Tibial artery (tissue), 4 donors: ENCODE measurements around the gene CELF5.
"Not testable (repeated sequence)": the region's sequence is repeated elsewhere in the genome, so short reads cannot be mapped to it uniquely, and the experiment has no call there.

Experiments
- DNase-seq, 2 donors: peaks; one replicate each; pipeline ENCODE4 v3.0.0-alpha.2; 2019
- H3K27ac ChIP-seq, 2 donors: fragments of 200-600 bp; sonication (generic) in 1 of 2; 1 replicate in 1 of 2; 2 replicates in 1 of 2; pipeline ENCODE4 v1.5.1; 2018 to 2019; ENCODE audit warnings: mild to moderate bottlenecking in 1 of 2
- H3K27me3 ChIP-seq, 2 donors: fragments of 200-600 bp; sonication (generic) in 1 of 2; one replicate each; pipeline versions ENCODE4 v1.5.1 to v1.6.0; 2016 to 2019
- H3K36me3 ChIP-seq, 3 donors: fragments of 200-600 bp; sonication (generic) in 2 of 3; one replicate each; pipeline ENCODE4 v1.5.1; 2016 to 2019; ENCODE audit warnings: mild to moderate bottlenecking in 2 of 3
- H3K4me1 ChIP-seq, 4 donors: fragments of 200-600 bp; sonication (generic) in 2 of 4; 1 replicate in 3 of 4; 2 replicates in 1 of 4; pipeline ENCODE4 v1.5.1; 2016 to 2019
- H3K4me3 ChIP-seq, 2 donors: fragments of 200-600 bp; sonication (generic) in 1 of 2; 1 replicate in 1 of 2; 2 replicates in 1 of 2; pipeline ENCODE4 v1.5.1; 2018 to 2019; ENCODE audit warnings: mild to moderate bottlenecking in 2 of 2
- H3K9me3 ChIP-seq, 3 donors: fragments of 200-600 bp; sonication (generic) in 1 of 3; one replicate each; pipeline ENCODE4 v1.5.1; 2016 to 2019
- CTCF ChIP-seq, 2 experiments: fragments of 200-600 bp in 1 of 2; fragments of 450-650 bp in 1 of 2; IDR thresholded peaks; one replicate each; pipeline ENCODE4 v1.5.1; 2017 to 2019; ENCODE audit warnings: antibody characterized with exemption in 2 of 2, mild to moderate bottlenecking in 1 of 2, moderate library complexity in 1 of 2
- intact Hi-C: fragments of 100-400 bp; cut with DNase I; formaldehyde crosslinking; loops from one replicate; pipeline ENCODE4 v1.15.0; 2023; ENCODE audit warnings: low total_unique reads

CELF5 gene

DNA sequence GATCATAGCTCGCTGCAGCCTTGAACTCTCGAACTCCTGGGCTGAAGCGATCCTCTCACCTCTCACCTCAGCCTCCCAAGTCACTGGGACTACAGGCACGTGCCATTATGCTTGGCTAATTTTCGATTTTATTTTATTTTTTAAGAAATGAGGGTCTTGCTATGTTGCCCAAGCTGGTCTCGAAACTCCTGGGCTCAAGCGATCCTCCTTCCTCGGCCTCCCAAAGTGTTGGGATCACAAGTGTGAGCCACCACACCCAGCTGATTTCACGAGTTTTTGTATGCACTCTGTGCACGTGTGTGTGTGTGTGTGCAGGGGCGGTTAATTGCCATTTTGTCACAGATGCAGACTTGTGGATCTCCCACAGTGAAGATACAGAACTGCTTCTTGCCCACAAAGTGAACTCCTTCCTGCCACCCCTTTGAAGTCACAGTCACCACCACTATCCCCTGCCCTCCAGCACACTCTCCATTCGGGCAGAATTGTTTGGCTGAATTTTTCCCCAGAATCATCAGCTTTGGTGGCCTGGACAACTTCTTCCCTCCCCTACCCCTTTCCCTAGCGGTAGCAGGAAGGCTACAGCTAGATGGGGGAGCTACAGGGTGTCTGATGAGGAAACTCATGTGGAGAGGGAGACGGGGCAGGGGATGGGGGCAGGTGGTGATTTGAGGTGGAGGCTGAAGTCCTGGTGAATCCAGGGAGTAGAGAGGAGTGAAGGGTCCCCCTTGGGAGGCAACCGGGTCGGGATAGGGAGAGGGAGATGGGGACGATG, 59.6 kb downstream of the CELF5 start:
- Histone ChIP-seq H3K4me1 (peaks cover 0 to 17% (median 11%) of the 10 kb centered on the region in 4 donors), H3K27ac (no peak overlapping the region), H3K4me3 (no peak overlapping the region), H3K36me3 (no peaks in the 10 kb centered on the region), H3K9me3 (no peaks in the 10 kb centered on the region), H3K27me3 (peaks cover 0 to 86% of the 10 kb centered on the region in 2 donors)
- no peak for TF ChIP-seq CTCF (IDR thresholded peaks at IDR 0.05)
- intact Hi-C loops: no loop called here
- DNase-seq: no peak

DNA sequence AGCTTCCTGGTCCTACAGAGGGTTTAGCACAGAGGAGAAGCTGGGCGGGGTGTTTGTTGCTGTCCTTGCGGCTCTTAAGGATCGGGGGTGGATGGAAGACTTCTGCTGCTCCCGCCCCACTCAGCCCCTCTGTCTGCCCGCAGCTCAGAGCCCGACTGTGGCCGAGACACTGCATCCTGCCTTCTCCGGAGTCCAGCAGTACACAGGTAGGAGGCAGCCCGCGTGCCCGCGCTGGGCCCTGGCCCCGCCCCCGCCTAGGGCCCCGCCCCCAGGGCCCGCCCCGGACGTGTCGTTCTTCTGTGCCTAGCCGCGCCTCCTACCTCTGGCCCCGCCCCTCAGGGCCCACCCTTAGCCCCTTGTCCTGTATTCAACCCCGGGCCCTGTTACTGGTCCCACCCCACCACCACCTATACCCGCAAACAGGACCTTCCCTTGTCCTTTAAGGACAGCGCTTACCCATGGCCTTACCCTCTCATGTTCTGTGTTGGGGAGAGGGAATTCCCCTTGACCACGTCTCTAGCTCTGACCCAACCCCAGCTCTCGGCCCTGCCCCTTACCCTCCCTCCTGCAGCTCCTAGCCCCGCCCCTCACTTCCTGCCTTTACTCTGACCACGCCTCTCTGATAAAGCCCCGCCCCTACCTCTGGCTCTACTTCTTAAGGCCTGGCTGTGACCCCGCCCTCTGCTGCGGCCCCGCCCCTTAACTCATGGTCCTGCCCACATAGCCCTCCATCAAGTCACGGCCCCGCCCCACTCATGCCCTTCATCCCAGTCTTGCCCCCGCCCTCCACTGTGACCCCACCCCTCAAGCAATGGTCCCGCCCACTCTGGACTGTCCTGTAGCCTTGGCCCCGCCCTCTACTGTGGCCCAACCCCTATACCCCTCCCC, 60.5 kb downstream of the CELF5 start:
- Histone ChIP-seq H3K4me1 (peaks cover 0 to 17% (median 11%) of the 10 kb centered on the region in 4 donors), H3K27ac (no peak overlapping the region), H3K4me3 (peak overlapping the region in 1 of 2 donors; percentile 10), H3K27me3 (peaks cover 0 to 81% of the 10 kb centered on the region in 2 donors), H3K36me3 (no peaks in the 10 kb centered on the region), H3K9me3 (no peaks in the 10 kb centered on the region)
- TF ChIP-seq CTCF (IDR thresholded peaks at IDR 0.05): no peak
- intact Hi-C loops: no loop called here
- no peak for DNase-seq

GRCh38 chr19:3285647-3286176, 61.3 kb downstream of the CELF5 start:
- no peak for DNase-seq
- H3K27me3 ChIP-seq: peaks cover 0 to 77% of the 10 kb centered on the region in 2 donors
- intact Hi-C loops: no loop called here
- no peaks in the 10 kb centered on the region for H3K36me3 ChIP-seq
- H3K9me3 ChIP-seq: no peaks in the 10 kb centered on the region
- TF ChIP-seq CTCF (IDR thresholded peaks at IDR 0.05): no peak
- H3K4me3 ChIP-seq: no peak overlapping the region
- no peak overlapping the region for H3K27ac ChIP-seq
- peaks cover 0 to 17% (median 12%) of the 10 kb centered on the region in 4 donors for H3K4me1 ChIP-seq

DNA sequence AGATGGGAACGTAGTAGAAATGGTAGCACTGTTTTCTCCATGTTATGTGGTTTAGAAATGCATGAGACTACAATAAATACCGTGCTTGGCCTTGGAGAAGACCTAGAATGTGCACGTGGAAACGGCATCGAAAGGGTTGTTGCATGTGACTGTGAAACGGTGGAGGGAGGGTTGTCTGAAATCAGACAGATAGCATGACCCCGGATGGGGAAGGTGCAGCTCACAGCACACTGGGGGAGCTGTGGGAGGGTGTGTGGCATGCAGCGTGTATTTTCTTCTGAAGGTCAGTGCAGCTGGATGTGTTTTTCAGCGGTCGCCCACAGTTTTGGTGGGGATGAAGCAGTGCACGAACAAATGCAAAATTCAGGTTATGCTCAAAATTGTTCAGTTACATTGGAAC, 63.4 kb downstream of the CELF5 start:
- H3K4me1 ChIP-seq: peaks cover 0 to 17% (median 12%) of the 10 kb centered on the region in 4 donors
- H3K27me3 ChIP-seq: peaks cover 0 to 78% of the 10 kb centered on the region in 2 donors
- no peak for TF ChIP-seq CTCF (IDR thresholded peaks at IDR 0.05)
- no peaks in the 10 kb centered on the region for H3K9me3 ChIP-seq
- no peak for DNase-seq
- H3K4me3 ChIP-seq: no peak overlapping the region
- no peaks in the 10 kb centered on the region for H3K36me3 ChIP-seq
- intact Hi-C loops: no loop called here
- no peak overlapping the region for H3K27ac ChIP-seq

DNA sequence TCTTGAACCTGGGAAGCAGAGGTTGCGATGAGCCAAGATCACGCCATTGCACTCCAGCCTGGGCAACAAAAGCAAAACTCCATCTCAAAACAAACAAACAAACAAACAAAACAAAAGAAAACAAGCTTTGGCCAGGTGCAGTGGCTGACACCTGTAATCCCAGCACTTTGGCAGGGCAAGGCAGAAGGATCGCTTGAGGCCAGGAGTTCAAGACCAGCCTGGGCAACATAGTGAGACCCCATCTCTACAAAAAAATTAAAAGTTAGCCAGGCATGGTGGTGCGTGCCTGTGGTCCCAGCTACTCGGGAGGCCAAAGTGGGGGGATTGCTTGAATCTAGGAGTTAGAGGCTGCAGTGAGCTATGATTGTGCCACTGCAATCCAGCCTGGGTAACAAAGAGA, 64.0 kb downstream of the CELF5 start:
- Histone ChIP-seq H3K27me3 (peaks cover 0 to 78% of the 10 kb centered on the region in 2 donors), H3K4me1 (peaks cover 0 to 17% (median 12%) of the 10 kb centered on the region in 4 donors)
- H3K36me3 ChIP-seq, H3K9me3 ChIP-seq, DNase-seq, H3K27ac ChIP-seq, intact Hi-C loops, H3K4me3 ChIP-seq: not testable (repeated sequence)
